ENCODE data around the gene MOSMO.

The MOSMO gene

GRCh38 chr16:22007509-22008214 lies at the start of gene MOSMO:
MOSMO (plus strand) TSS chr16:22008111; CDS start chr16:22008302, 191 bp downstream.
- peak; percentile 9 to 62 (median 43) for DNase-seq (ENCODE audit: low read depth in 3 of 3, low spot score in 1 of 3)

DNA sequence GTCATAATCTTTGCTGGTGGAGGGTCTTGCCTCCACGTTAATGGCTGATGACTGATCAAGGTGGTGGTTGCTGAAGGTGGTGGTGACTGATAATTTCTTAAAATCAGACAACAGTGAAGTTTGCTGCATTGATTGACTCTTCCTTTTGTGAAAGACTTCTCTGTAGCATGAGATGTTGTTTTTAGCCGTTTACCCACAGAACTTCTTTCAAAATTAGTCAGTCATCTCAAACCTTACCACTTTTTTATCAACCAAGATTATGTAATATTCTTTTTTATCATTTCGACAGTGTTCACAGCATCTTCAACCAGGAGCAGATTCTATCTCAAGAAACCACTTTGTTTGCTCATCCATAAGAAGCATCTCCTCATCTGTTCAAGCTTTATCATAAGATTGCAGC lies 48.9 kb upstream of the MOSMO start:
- DNase-seq (ENCODE audit: low read depth in 3 of 3, low spot score in 1 of 3): no peak

GRCh38 chr16:21962475-21962874 lies 45.4 kb upstream of the MOSMO start:
- DNase-seq (ENCODE audit: low read depth in 3 of 3, low spot score in 1 of 3): no peak

DNA sequence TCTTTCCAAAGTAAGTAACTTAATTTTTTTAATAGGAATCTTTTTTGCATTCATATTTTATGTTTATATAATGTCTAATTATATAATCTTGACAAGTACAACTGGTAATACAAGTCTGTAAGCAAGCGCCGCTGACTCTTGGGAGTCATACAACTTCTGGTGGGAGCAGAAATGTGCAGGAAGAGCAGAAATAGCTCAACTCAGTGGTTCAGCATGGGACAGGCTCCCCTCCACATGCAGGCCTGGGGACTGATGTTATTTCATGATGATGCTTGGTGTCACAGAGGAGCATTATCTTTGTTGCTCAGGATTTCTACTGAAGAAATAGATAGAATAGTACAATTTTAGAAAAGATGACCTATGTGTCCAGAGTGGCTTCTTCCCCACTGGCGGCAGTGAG lies 44.0 kb upstream of the MOSMO start:
- DNase-seq (ENCODE audit: low read depth in 3 of 3, low spot score in 1 of 3): no peak

DNA sequence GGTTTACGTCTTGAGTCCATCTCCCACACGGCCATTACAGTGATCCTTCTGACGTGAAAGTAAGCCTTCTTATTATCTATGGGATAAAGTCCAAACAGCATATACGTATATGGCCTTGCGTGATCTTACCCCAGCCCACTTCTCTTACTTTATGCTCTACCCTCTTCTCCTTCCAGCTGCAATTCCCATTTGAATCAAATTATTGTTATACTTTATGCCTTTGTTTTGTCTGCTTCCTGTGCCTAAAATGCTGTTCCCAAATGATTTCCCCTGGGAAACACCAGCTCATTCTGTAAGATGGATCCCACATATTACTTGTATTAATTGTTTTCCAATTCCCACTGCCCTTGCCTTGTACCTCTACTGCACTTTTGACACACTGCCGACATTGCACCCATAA lies 43.6 kb upstream of the MOSMO start:
- no peak for DNase-seq (ENCODE audit: low read depth in 3 of 3, low spot score in 1 of 3)

- DNase-seq (ENCODE audit: low read depth in 3 of 3, low spot score in 1 of 3): no peak
Measured at GRCh38 chr16:21971856-21972255, 36.1 kb upstream of the MOSMO start.

- no peak for DNase-seq (ENCODE audit: low read depth in 3 of 3, low spot score in 1 of 3)
Measured at GRCh38 chr16:21973945-21974344, 34.0 kb upstream of the MOSMO start.

DNA sequence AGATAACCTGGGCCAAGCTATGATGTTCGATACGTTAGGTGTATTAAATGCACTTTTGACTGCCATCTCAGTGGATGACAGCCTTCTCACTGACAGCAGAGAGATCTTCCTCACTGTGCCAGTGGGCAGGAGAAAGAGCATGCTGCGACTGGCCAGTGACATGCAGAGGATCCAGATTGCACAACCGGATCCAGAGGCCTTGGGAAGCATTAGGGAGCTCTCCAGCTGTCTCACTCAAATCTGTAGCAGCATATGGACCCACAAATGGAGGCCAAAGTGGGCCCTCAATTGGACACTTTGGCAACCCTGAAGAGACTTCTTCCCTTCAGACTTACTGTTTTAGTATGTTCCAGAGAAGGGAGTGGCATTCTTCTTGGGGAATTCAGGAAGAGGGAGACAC lies 27.9 kb upstream of the MOSMO start:
- DNase-seq (ENCODE audit: low read depth in 3 of 3, low spot score in 1 of 3): no peak

DNA sequence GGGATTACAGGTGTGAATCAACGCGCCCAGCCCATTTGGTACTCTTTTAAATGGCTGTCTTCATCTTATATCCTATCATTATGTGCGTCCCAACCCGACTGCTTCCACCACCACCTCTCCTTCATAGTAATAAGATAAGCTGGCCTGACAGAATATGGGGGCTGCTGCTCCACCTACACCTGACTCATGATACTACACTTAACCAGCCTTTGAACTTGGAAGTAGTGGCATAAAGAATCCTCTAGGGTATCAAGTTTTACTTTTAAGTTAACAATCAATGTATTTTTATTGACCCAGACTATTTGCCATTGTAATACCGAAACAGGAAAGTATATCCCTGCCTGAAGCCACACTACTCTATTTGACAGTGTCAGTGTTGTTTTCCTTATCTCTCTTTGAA lies 25.8 kb upstream of the MOSMO start:
- DNase-seq (ENCODE audit: low read depth in 3 of 3, low spot score in 1 of 3): no peak

GRCh38 chr16:21984062-21984461 lies 23.8 kb upstream of the MOSMO start:
- no peak for DNase-seq (ENCODE audit: low read depth in 3 of 3, low spot score in 1 of 3)

DNA sequence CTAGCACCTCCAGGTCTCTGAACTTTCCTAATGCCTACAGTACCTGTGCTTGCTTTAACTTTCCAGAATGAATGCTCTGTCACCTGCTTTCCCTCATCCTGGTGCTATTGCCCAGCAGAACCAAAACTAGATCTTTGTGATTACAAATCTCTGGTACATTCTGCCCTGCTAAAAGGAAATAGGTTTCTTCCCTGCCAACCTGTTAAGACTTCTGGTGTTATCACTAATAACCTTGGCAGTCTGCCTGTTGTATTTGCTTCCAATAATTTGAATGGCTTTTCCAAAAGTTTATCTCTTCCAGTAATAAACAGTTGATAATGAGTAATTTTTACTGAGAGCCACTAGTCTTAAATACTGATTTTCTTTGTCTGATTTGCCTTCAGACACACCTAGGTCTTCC lies 22.4 kb upstream of the MOSMO start:
- DNase-seq (ENCODE audit: low read depth in 3 of 3, low spot score in 1 of 3): no peak

DNA sequence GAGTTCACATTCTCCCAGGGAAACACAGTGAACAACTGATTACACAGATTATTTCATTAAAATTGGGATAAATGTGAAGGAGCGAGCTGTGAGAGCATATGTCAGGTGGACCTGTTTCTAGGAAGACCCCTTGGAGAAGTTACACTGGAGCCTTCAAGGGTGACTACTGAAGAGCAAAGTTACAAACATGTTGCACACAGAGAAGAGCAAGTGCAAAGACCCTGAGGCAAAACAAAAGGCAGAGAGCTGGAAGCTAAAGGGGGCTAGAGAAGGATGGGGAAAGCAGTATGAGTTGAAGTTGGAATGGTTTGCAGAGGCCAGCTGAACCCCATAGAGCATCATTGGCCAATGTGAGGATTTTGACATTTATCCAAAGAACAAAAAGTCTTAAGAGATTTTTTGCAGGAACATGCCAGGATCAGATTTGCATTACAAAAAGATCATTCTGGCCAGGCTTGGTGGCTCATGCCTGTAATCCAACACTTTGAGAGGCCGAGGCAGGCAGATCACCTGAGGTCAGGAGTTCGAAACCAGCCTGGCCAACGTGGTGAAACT lies 21.1 kb upstream of the MOSMO start:
- no peak for DNase-seq (ENCODE audit: low read depth in 3 of 3, low spot score in 1 of 3)

- DNase-seq (ENCODE audit: low read depth in 3 of 3, low spot score in 1 of 3): no peak
Measured at GRCh38 chr16:21987498-21987897, 20.4 kb upstream of the MOSMO start.

- no peak for DNase-seq (ENCODE audit: low read depth in 3 of 3, low spot score in 1 of 3)
Measured at GRCh38 chr16:21989133-21989532, 18.8 kb upstream of the MOSMO start.

- no peak for DNase-seq (ENCODE audit: low read depth in 3 of 3, low spot score in 1 of 3)
Measured at GRCh38 chr16:21989751-21990150, 18.2 kb upstream of the MOSMO start.

DNA sequence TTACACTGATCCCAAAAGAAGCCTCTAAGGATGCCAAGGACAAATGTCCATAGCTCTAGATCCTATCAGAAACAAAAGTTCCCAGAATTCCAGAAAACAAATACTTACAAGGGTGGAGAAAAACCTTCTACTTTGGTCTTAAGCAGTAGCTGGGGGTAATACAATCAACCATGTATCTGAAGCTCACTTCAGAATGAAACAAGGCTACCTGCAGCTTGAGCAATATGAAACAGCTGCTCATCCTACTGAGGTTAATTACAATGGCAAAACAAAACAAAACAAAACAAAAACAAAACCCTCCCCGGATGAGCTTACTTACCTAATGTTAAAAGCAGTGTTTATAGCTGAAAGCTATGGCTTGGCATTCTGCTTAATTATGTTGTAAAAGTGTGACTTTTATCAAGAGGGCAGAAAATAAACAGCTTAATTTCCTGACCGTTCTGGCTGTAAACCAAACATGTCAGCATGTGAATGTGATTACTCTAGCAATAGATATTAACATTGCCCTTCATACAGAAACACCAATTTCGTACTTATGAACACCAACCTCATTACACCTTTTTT lies 17.4 kb upstream of the MOSMO start:
- DNase-seq (ENCODE audit: low read depth in 3 of 3, low spot score in 1 of 3): no peak

GRCh38 chr16:21991621-21992020 lies 16.3 kb upstream of the MOSMO start:
- no peak for DNase-seq (ENCODE audit: low read depth in 3 of 3, low spot score in 1 of 3)

DNA sequence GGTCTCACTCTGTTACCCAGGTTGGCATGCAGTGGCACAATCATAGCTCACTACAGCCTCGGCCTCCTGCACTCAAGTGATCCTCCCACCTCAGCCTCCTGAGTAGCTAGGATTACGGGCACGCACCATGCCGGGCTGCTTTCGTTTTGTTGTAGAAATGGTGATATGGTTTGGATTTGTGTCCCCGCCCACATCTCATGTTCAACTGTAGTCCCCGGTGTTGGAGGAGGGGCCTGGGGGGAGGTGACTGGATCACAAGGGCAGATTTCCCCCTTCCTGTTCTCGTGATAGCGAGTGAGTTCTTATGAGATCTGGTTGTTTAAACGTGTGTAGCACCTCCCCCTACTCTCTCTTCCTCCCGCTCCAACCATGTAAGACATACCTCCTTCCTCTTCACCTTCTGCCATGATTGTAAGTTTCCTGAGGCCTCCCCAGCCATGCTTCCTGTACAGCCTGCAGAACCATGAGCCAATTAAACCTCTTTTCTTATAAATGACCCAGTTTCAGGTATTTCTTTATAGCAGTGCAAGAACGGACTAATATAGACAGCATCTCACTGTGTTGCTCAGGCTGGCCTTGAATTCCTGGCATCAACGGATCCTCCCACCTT lies 12.9 kb upstream of the MOSMO start:
- DNase-seq (ENCODE audit: low read depth in 3 of 3, low spot score in 1 of 3): no peak

GRCh38 chr16:21996923-21997696 lies 10.8 kb upstream of the MOSMO start:
- DNase-seq (ENCODE audit: low read depth in 3 of 3, low spot score in 1 of 3): no peak

- no peak for DNase-seq (ENCODE audit: low read depth in 3 of 3, low spot score in 1 of 3)
Measured at GRCh38 chr16:21997697-21998480, 10.0 kb upstream of the MOSMO start.

GRCh38 chr16:22001591-22001990 lies 6.3 kb upstream of the MOSMO start:
- DNase-seq (ENCODE audit: low read depth in 3 of 3, low spot score in 1 of 3): no peak

All from stimulated activated CD4-positive, alpha-beta T cell treated with anti-CD3 and anti-CD28 coated beads, TNF-alpha, amount 100 ng/mL, for 1 hour (primary cell).